Trophoblast cell (in vitro differentiated cells and primary cell): Measurements from ENCODE around the gene ANXA4.
A peak's percentile ranks its signal among the peaks of the same experiment; 100 is the strongest.

ENCODE experiments used
- DNase-seq, 2 donors: peaks; one replicate each; pipeline ENCODE4 v3.0.0-alpha.2; 2016
- H2AFZ ChIP-seq: 2 replicates; pipeline ENCODE4 v1.6.1; 2013; ENCODE audit warnings: low read length, moderate library complexity, mild to moderate bottlenecking; ENCODE audit not compliant: insufficient read depth, poor library complexity
- H2AK5ac ChIP-seq: 2 replicates; pipeline ENCODE4 v1.6.1; 2013; ENCODE audit warnings: mild to moderate bottlenecking, low read length
- H2BK120ac ChIP-seq: 2 replicates; pipeline ENCODE4 v1.6.1; 2013; ENCODE audit warnings: low read length, mild to moderate bottlenecking, moderate library complexity; ENCODE audit not compliant: insufficient read depth, poor library complexity
- H2BK12ac ChIP-seq: 2 replicates; pipeline ENCODE4 v1.6.1; 2013; ENCODE audit warnings: mild to moderate bottlenecking, low read length, moderate library complexity
- H2BK5ac ChIP-seq: 2 replicates; pipeline ENCODE4 v1.6.1; 2013; ENCODE audit warnings: low read length, low read depth, moderate library complexity, mild to moderate bottlenecking; ENCODE audit not compliant: poor library complexity
- H3K14ac ChIP-seq: 2 replicates; pipeline ENCODE4 v1.6.1; 2013; ENCODE audit warnings: mild to moderate bottlenecking, low read length
- H3K18ac ChIP-seq: 2 replicates; pipeline ENCODE4 v1.6.1; 2013; ENCODE audit warnings: mild to moderate bottlenecking, low read length
- H3K23ac ChIP-seq: 2 replicates; pipeline ENCODE4 v1.6.1; 2013; ENCODE audit warnings: low read length
- H3K27ac ChIP-seq: 2 replicates; pipeline ENCODE4 v1.5.1; 2013; ENCODE audit warnings: low read depth, mild to moderate bottlenecking, inconsistent platforms, low read length, moderate library complexity
- H3K27me3 ChIP-seq: 2 replicates; pipeline ENCODE4 v1.6.1; 2013; ENCODE audit warnings: inconsistent platforms, mild to moderate bottlenecking, low read length, moderate library complexity; ENCODE audit not compliant: insufficient read depth
- H3K36me3 ChIP-seq, 2 experiments: 1 replicate in 1 of 2; 2 replicates in 1 of 2; pipeline ENCODE4 v1.6.1; 2013; ENCODE audit warnings: low read length in 2 of 2, mild to moderate bottlenecking in 2 of 2, moderate library complexity in 1 of 2; ENCODE audit not compliant: insufficient read depth in 2 of 2, control insufficient read depth in 1 of 2
- H3K4ac ChIP-seq: 2 replicates; pipeline ENCODE4 v1.6.1; 2013; ENCODE audit warnings: low read depth, mild to moderate bottlenecking, low read length, moderate library complexity
- H3K4me1 ChIP-seq, 2 experiments: 1 replicate in 1 of 2; 2 replicates in 1 of 2; pipeline ENCODE4 v1.6.1; 2013; ENCODE audit warnings: low read length in 2 of 2, mild to moderate bottlenecking in 2 of 2, moderate library complexity in 1 of 2; ENCODE audit not compliant: insufficient read depth in 2 of 2, control insufficient read depth in 1 of 2
- H3K4me2 ChIP-seq: 2 replicates; pipeline ENCODE4 v1.6.1; 2013; ENCODE audit warnings: inconsistent platforms, mild to moderate bottlenecking, low read length, moderate library complexity
- H3K4me3 ChIP-seq: 2 replicates; pipeline ENCODE4 v1.5.1; 2013; ENCODE audit warnings: mild to moderate bottlenecking, low read depth, low read length, inconsistent platforms
- H3K79me1 ChIP-seq: one replicate; pipeline ENCODE4 v1.6.1; 2013; ENCODE audit warnings: low read length
- H3K79me2 ChIP-seq: 2 replicates; pipeline ENCODE4 v1.6.1; 2013; ENCODE audit warnings: low read length, mild to moderate bottlenecking; ENCODE audit not compliant: control insufficient read depth, insufficient read depth, poor library complexity
- H3K9ac ChIP-seq: 2 replicates; pipeline ENCODE4 v1.6.1; 2013; ENCODE audit warnings: mild to moderate bottlenecking, low read length
- H3K9me3 ChIP-seq: 2 replicates; pipeline ENCODE4 v1.6.1; 2013; ENCODE audit warnings: low read depth, mild to moderate bottlenecking, control low read depth, inconsistent platforms, low read length; ENCODE audit not compliant: insufficient read depth
- H4K12ac ChIP-seq: 2 replicates; pipeline ENCODE4 v1.6.1; 2013; ENCODE audit warnings: low read depth, mild to moderate bottlenecking, low read length, moderate library complexity
- H4K8ac ChIP-seq: 2 replicates; pipeline ENCODE4 v1.6.1; 2013; ENCODE audit warnings: low read depth, mild to moderate bottlenecking, low read length, moderate library complexity
- H4K91ac ChIP-seq: one replicate; pipeline ENCODE4 v1.6.1; 2013; ENCODE audit warnings: low read depth, mild to moderate bottlenecking, low read length, moderate library complexity
- WGBS: extraction: QIAGEN DNeasy Blood & Tissue Kit; methylation state at CpG from one replicate; pipeline ENCODE4 v1.1.7; 2013; ENCODE audit warnings: missing lambda C conversion rate; ENCODE audit not compliant: insufficient read length, insufficient coverage; ENCODE audit errors: extremely low coverage; 5-methylcytosine and 5-hydroxymethylcytosine counted together

The ANXA4 gene

GRCh38 chr2:69785358-69785757 is 43.4 kb downstream of the ANXA4 start:
- no peak overlapping the region for H3K23ac ChIP-seq
- H4K12ac ChIP-seq = no peak overlapping the region
- H2BK12ac ChIP-seq = no peak overlapping the region
- H4K91ac ChIP-seq = no peak overlapping the region
- no peak overlapping the region for H3K4me3 ChIP-seq
- H3K9ac ChIP-seq = no peak overlapping the region
- no peak overlapping the region for H3K4ac ChIP-seq
- no peak overlapping the region for H4K8ac ChIP-seq
- no peak overlapping the region for H3K27ac ChIP-seq
- no peaks in the 10 kb centered on the region for H3K27me3 ChIP-seq
- WGBS = no CpG with 5 or more reads among the region's 2 CpGs
- no peak overlapping the region for H3K14ac ChIP-seq
- H3K18ac ChIP-seq = no peak overlapping the region
- H2AK5ac ChIP-seq = no peak overlapping the region
- H2BK5ac ChIP-seq = no peak overlapping the region
- no peak overlapping the region for H2BK120ac ChIP-seq
- peaks cover 12% of the 10 kb centered on the region for H3K79me1 ChIP-seq
- H2AFZ ChIP-seq = no peak overlapping the region
- peaks cover 2% of the 10 kb centered on the region for H3K79me2 ChIP-seq
- DNase-seq = no peak
- peaks cover 0 to 4% of the 10 kb centered on the region in 2 experiments for H3K36me3 ChIP-seq
- no peaks in the 10 kb centered on the region for H3K9me3 ChIP-seq
- no peak overlapping the region for H3K4me2 ChIP-seq
- H3K4me1 ChIP-seq = peaks cover 3 to 8% of the 10 kb centered on the region in 2 experiments

- H2BK5ac ChIP-seq = no peak overlapping the region
- H3K79me2 ChIP-seq = peaks cover 2% of the 10 kb centered on the region
- H3K9ac ChIP-seq = no peak overlapping the region
- no peak overlapping the region for H3K4ac ChIP-seq
- H3K4me2 ChIP-seq = no peak overlapping the region
- no peaks in the 10 kb centered on the region for H3K9me3 ChIP-seq
- H4K8ac ChIP-seq = no peak overlapping the region
- peaks cover 0 to 4% of the 10 kb centered on the region in 2 experiments for H3K36me3 ChIP-seq
- H3K14ac ChIP-seq = no peak overlapping the region
- H3K27ac ChIP-seq = no peak overlapping the region
- DNase-seq = no peak
- no peak overlapping the region for H2BK120ac ChIP-seq
- no peak overlapping the region for H2AFZ ChIP-seq
- no peak overlapping the region for H3K23ac ChIP-seq
- H2BK12ac ChIP-seq = no peak overlapping the region
- no peak overlapping the region for H3K18ac ChIP-seq
- H4K91ac ChIP-seq = no peak overlapping the region
- no peak overlapping the region for H3K4me3 ChIP-seq
- H3K27me3 ChIP-seq = no peaks in the 10 kb centered on the region
- H3K79me1 ChIP-seq = peaks cover 13% of the 10 kb centered on the region
- H2AK5ac ChIP-seq = no peak overlapping the region
- H4K12ac ChIP-seq = no peak overlapping the region
- WGBS = no CpG with 5 or more reads among the region's 4 CpGs
- peaks cover 4 to 11% of the 10 kb centered on the region in 2 experiments for H3K4me1 ChIP-seq
These were observed 44.2 kb downstream of the ANXA4 start for GRCh38 chr2:69786052-69786560.

- Histone ChIP-seq H3K18ac (no peak overlapping the region), H3K4me3 (no peak overlapping the region)
These were observed 47.3 kb downstream of the ANXA4 start for GRCh38 chr2:69789175-69789721.

GRCh38 chr2:69789772-69790600 is 48.1 kb downstream of the ANXA4 start:
- Histone ChIP-seq H2AFZ (no peak overlapping the region), H4K91ac (peak overlapping the region; percentile 94), H3K79me2 (peaks cover 2% of the 10 kb centered on the region), H2BK12ac (peak overlapping the region; percentile 82), H3K4me3 (no peak overlapping the region), H3K23ac (no peak overlapping the region), H2BK120ac (peak overlapping the region; percentile 71), H3K18ac (no peak overlapping the region), H3K4me2 (peak overlapping the region; percentile 48), H2BK5ac (peak overlapping the region; percentile 95), H4K8ac (peak overlapping the region; percentile 66), H3K27me3 (no peaks in the 10 kb centered on the region), H3K79me1 (peaks cover 13% of the 10 kb centered on the region), H3K14ac (peak overlapping the region; percentile 85), H3K36me3 (peaks cover 0 to 4% of the 10 kb centered on the region in 2 experiments), H2AK5ac (peak overlapping the region; percentile 44), H3K4ac (peak overlapping the region; percentile 70), H3K9me3 (no peaks in the 10 kb centered on the region), H3K27ac (peak overlapping the region; percentile 93), H3K4me1 (peaks cover 4 to 13% of the 10 kb centered on the region in 2 experiments), H3K9ac (peak overlapping the region; percentile 33), H4K12ac (peak overlapping the region; percentile 51)
- WGBS = no CpG with 5 or more reads among the region's 7 CpGs
- DNase-seq = peak in 1 of 2 donors; percentile 21

More at GRCh38 chr2:69789175-69789721, 47.3 kb downstream of the ANXA4 start:
- peak; percentile 92 to 96 for DNase-seq
- no peak overlapping the region for H2AFZ ChIP-seq
- peak overlapping the region; percentile 47 for H4K8ac ChIP-seq
- peak overlapping the region; percentile 74 for H2BK5ac ChIP-seq
- H3K79me2 ChIP-seq = peaks cover 2% of the 10 kb centered on the region
- H3K23ac ChIP-seq = no peak overlapping the region
- H3K14ac ChIP-seq = peak overlapping the region; percentile 76
- no peaks in the 10 kb centered on the region for H3K27me3 ChIP-seq
- no CpG with 5 or more reads among the region's 7 CpGs for WGBS
- H3K79me1 ChIP-seq = peaks cover 13% of the 10 kb centered on the region
- H2BK120ac ChIP-seq = peak overlapping the region; percentile 71
- no peak overlapping the region for H4K12ac ChIP-seq
- peak overlapping the region; percentile 47 for H2BK12ac ChIP-seq
- H3K27ac ChIP-seq = peak overlapping the region; percentile 93
- H3K36me3 ChIP-seq = peaks cover 0 to 4% of the 10 kb centered on the region in 2 experiments
- no peak overlapping the region for H3K4ac ChIP-seq
- H3K4me2 ChIP-seq = peak overlapping the region; percentile 48
- H3K9me3 ChIP-seq = no peaks in the 10 kb centered on the region
- no peak overlapping the region for H2AK5ac ChIP-seq
- peak overlapping the region; percentile 88 for H4K91ac ChIP-seq
- peaks cover 4 to 13% of the 10 kb centered on the region in 2 experiments for H3K4me1 ChIP-seq
- H3K9ac ChIP-seq = no peak overlapping the region
